NCI-H128 (cell line): Measurements from ENCODE around the gene OBSCN.

ENCODE experiments used
- DNase-seq: peaks from one replicate; lab custom pipeline; 2025; ENCODE audit not compliant: unreplicated experiment; lab: John Stamatoyannopoulos, UW

Gene OBSCN

GRCh38 chr1:228275179-228275429 is 67.3 kb downstream of the OBSCN start:
- no peak for DNase-seq

- peak; percentile 84 for DNase-seq
Measured at GRCh38 chr1:228275430-228276173, 67.8 kb downstream of the OBSCN start.

GRCh38 chr1:228276174-228276831 is 68.5 kb downstream of the OBSCN start:
- DNase-seq = no peak

- DNase-seq = no peak
Measured at GRCh38 chr1:228276901-228277490, 69.2 kb downstream of the OBSCN start.

GRCh38 chr1:228277491-228278431 is 69.9 kb downstream of the OBSCN start:
- no peak for DNase-seq

- DNase-seq = no peak
Measured at GRCh38 chr1:228278432-228278941, 70.6 kb downstream of the OBSCN start.

GRCh38 chr1:228279011-228279721 is 71.3 kb downstream of the OBSCN start:
- no peak for DNase-seq

- no peak for DNase-seq
Measured at GRCh38 chr1:228279722-228280105, 71.9 kb downstream of the OBSCN start.

- DNase-seq = no peak
Measured at GRCh38 chr1:228280106-228280901, 72.5 kb downstream of the OBSCN start.

- no peak for DNase-seq
Measured at GRCh38 chr1:228280961-228281591, 73.2 kb downstream of the OBSCN start.

- DNase-seq = no peak
Measured at GRCh38 chr1:228281631-228282328, 73.9 kb downstream of the OBSCN start.

GRCh38 chr1:228282329-228283042 is 74.6 kb downstream of the OBSCN start:
- DNase-seq = no peak

- no peak for DNase-seq
Measured at GRCh38 chr1:228283043-228283371, 75.2 kb downstream of the OBSCN start.

GRCh38 chr1:228283476-228284147 is 75.8 kb downstream of the OBSCN start:
- DNase-seq = no peak

- DNase-seq = no peak
Measured at GRCh38 chr1:228284148-228284495, 76.3 kb downstream of the OBSCN start.

- DNase-seq = no peak
Measured at GRCh38 chr1:228284521-228284920, 76.7 kb downstream of the OBSCN start.

- DNase-seq = no peak
Measured at GRCh38 chr1:228285661-228286504, 78.0 kb downstream of the OBSCN start.
